IMR-90 (cell line): ENCODE data around the gene TMPRSS7. TPM values are rescaled to one million over a fixed set of nuclear protein-coding genes. Genes with fewer than 3 reads are reported as not detected.

ENCODE experiments used
- ATAC-seq: fragments of 200-7000 bp; cut with Tn5 transposase; 2 replicates; pipeline ENCODE4 v1.9.1; 2020; ENCODE audit warnings: low read depth, mild to moderate bottlenecking, moderate library complexity
- BruUV-seq: library from RNA; stranded (reverse); fragments of 400-500 nt; replicated peaks from 2 replicates; lab custom pipeline; 2021; lab: Mats Ljungman, UMichigan
- CTCF ChIA-PET: fragments of 300-600 bp; formaldehyde crosslinking; extraction: SDS; loops from one replicate; lab custom pipeline; 2021; ENCODE audit warnings: antibody characterized with exemption; lab: Yijun Ruan, JAX
- POLR2A ChIA-PET: fragments of 300-600 bp; sonication (Branson Sonifier 250); formaldehyde crosslinking; loops from one replicate; lab custom pipeline; 2022; ENCODE audit warnings: antibody characterized with exemption; ENCODE audit not compliant: unreplicated experiment; lab: Charles Lee
- DNase-seq: peaks from one replicate; pipeline ENCODE4 v3.0.0; 2013
- H2AFZ ChIP-seq: replicated peaks from 2 replicates; pipeline ENCODE3; 2013; ENCODE audit warnings: low read length, mild to moderate bottlenecking; ENCODE audit not compliant: poor library complexity
- H2AK5ac ChIP-seq: 2 replicates; pipeline ENCODE4 v1.6.1; 2013; ENCODE audit warnings: low read depth, low read length, inconsistent platforms
- H2AK9ac ChIP-seq: replicated peaks from 2 replicates; pipeline ENCODE3; 2013; ENCODE audit warnings: mild to moderate bottlenecking, low read depth, low read length, moderate library complexity; ENCODE audit not compliant: poor library complexity
- H2BK120ac ChIP-seq: 2 replicates; pipeline ENCODE4 v1.6.1; 2013; ENCODE audit warnings: low read depth, low read length, inconsistent platforms
- H2BK15ac ChIP-seq: 3 replicates; pipeline ENCODE4 v1.6.1; 2013; ENCODE audit warnings: low read depth, low read length, inconsistent platforms
- H2BK20ac ChIP-seq: 2 replicates; pipeline ENCODE4 v1.6.1; 2013; ENCODE audit warnings: low read depth, mild to moderate bottlenecking, inconsistent platforms, low read length, moderate library complexity
- H2BK5ac ChIP-seq: 2 replicates; pipeline ENCODE4 v1.6.1; 2013; ENCODE audit warnings: mild to moderate bottlenecking, low read depth, low read length, inconsistent platforms; ENCODE audit not compliant: poor library complexity, severe bottlenecking
- H3K14ac ChIP-seq: replicated peaks from 2 replicates; pipeline ENCODE4 v1.6.1; 2013; ENCODE audit warnings: low read depth, low read length, inconsistent platforms
- H3K18ac ChIP-seq: 2 replicates; pipeline ENCODE4 v1.6.1; 2013; ENCODE audit warnings: low read depth, low read length, control low read depth
- H3K23ac ChIP-seq: 2 replicates; pipeline ENCODE4 v1.6.1; 2013; ENCODE audit warnings: low read depth, low read length, inconsistent platforms
- H3K27ac ChIP-seq: 2 replicates; pipeline ENCODE4 v1.5.1; 2013; ENCODE audit warnings: mild to moderate bottlenecking, control low read depth, low read length; ENCODE audit not compliant: insufficient read depth
- H3K27me3 ChIP-seq: 2 replicates; pipeline ENCODE4 v1.6.1; 2013; ENCODE audit warnings: low read length; ENCODE audit not compliant: control insufficient read depth, insufficient read depth
- H3K36me3 ChIP-seq: 2 replicates; pipeline ENCODE4 v1.6.1; 2013; ENCODE audit warnings: low read length, mixed read lengths; ENCODE audit not compliant: control insufficient read depth, insufficient read depth
- H3K4ac ChIP-seq: 2 replicates; pipeline ENCODE4 v1.6.1; 2013; ENCODE audit warnings: low read depth, low read length, inconsistent platforms
- H3K4me1 ChIP-seq: 2 replicates; pipeline ENCODE4 v1.6.1; 2013; ENCODE audit warnings: low read length, mixed read lengths; ENCODE audit not compliant: control insufficient read depth, insufficient read depth
- H3K4me2 ChIP-seq: 2 replicates; pipeline ENCODE4 v1.6.1; 2013; ENCODE audit warnings: low read depth, mild to moderate bottlenecking, control low read depth, low read length, moderate library complexity
- H3K4me3 ChIP-seq: 2 replicates; pipeline ENCODE4 v1.5.1; 2013; ENCODE audit warnings: low read depth, mild to moderate bottlenecking, control low read depth, low read length, moderate library complexity; ENCODE audit not compliant: insufficient read depth
- H3K56ac ChIP-seq: 2 replicates; pipeline ENCODE4 v1.6.1; 2013; ENCODE audit warnings: low read length, inconsistent platforms; ENCODE audit not compliant: insufficient read depth; ENCODE audit errors: extremely low read depth
- H3K79me1 ChIP-seq, 2 experiments: 2 replicates each; pipeline ENCODE4 v1.6.1; 2013; ENCODE audit warnings: low read length in 2 of 2, inconsistent platforms in 1 of 2, low read depth in 1 of 2
- H3K9ac ChIP-seq: 2 replicates; pipeline ENCODE4 v1.6.1; 2013; ENCODE audit warnings: low read depth, low read length, control low read depth
- H3K9me1 ChIP-seq: 2 replicates; pipeline ENCODE4 v1.6.1; 2013; ENCODE audit warnings: low read length, inconsistent platforms; ENCODE audit not compliant: insufficient read depth
- H3K9me3 ChIP-seq: 2 replicates; pipeline ENCODE4 v1.6.1; 2013; ENCODE audit warnings: low read length; ENCODE audit not compliant: control insufficient read depth, insufficient read depth
- H4K20me1 ChIP-seq: 2 replicates; pipeline ENCODE4 v1.6.1; 2013; ENCODE audit warnings: low read length, inconsistent platforms; ENCODE audit not compliant: insufficient read depth
- H4K5ac ChIP-seq: 2 replicates; pipeline ENCODE4 v1.6.1; 2013; ENCODE audit warnings: mild to moderate bottlenecking, low read depth, low read length, control low read depth
- H4K8ac ChIP-seq, 2 experiments: 2 replicates each; pipeline ENCODE4 v1.6.1; 2013; ENCODE audit warnings: low read depth in 2 of 2, low read length in 2 of 2, control low read depth in 1 of 2, inconsistent platforms in 1 of 2
- H4K91ac ChIP-seq: 2 replicates; pipeline ENCODE4 v1.6.1; 2013; ENCODE audit warnings: low read depth, low read length, inconsistent platforms; ENCODE audit not compliant: insufficient read depth
- MAZ ChIP-seq: IDR thresholded peaks from 2 replicates; pipeline ENCODE4 v1.6.1; 2012; ENCODE audit warnings: low read depth, mild to moderate bottlenecking, low read length, improper control_type of control experiment, moderate library complexity, borderline replicate concordance
- WGBS, 2 experiments: methylation state at CpG; one replicate each; pipeline versions ENCODE4 v1.1.5 to v1.1.7; 2013; ENCODE audit warnings: missing lambda C conversion rate in 2 of 2; ENCODE audit not compliant: insufficient read length in 1 of 2; ENCODE audit errors: extremely low coverage in 2 of 2; 5-methylcytosine and 5-hydroxymethylcytosine counted together
- dilution Hi-C: fragments of 300-500 bp; cut with HindIII; formaldehyde crosslinking; loops from one replicate; pipeline ENCODE4 v1.14.3; 2018; ENCODE audit warnings: low sequenced_read_pairs; ENCODE audit not compliant: unreplicated experiment
- in situ Hi-C: fragments of 300-500 bp; cut with MboI; formaldehyde crosslinking; loops from 3 replicates; pipeline ENCODE4 v1.14.3; 2019; ENCODE audit warnings: low sequenced_read_pairs, inconsistent platforms, mixed read lengths
- intact Hi-C: fragments of 100-400 bp; cut with micrococcal nuclease; formaldehyde crosslinking; loops from 2 replicates; pipeline ENCODE4 v1.10.0; 2022
- polyA plus RNA-seq, 3 experiments: library from polyadenylated mRNA; depleted of rRNA; stranded (reverse); fragments of >200 nt; gene quantifications; 2 replicates each; pipeline ENCODE4 v1.2.3, GENCODE V29; 2012; ENCODE audit warnings: low replicate concordance in 1 of 3
- total RNA-seq: library from RNA; depleted of rRNA; stranded (reverse); fragments of >200 nt; gene quantifications from 2 replicates; pipeline ENCODE4 v1.2.3, GENCODE V29; 2012

Gene TMPRSS7
- total and polyA plus RNA-seq, 2 of the 4 experiments (the other 2 are of a cell fraction), result 0.07 TPM; not detected in 1

DNA sequence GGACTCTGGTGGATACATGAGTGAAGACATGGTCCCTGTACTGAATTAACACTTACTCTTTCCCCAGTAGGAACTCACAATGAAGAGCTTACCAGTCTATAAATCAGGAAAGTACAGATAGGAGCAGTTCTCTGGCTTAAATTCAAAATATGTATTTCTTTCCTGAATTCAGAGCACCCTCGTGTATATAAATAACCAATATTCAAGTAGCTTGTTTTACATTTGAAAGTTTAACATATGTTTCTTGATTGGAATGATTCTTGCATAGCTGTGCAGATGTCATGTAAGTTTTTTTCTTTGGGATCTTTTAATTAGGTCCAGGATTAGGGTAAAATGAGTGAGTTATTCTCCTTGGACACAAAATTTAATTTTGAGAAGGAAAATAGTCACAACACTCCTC lies 14.8 kb upstream of the TMPRSS7 start:
- in situ Hi-C loops (no loop called here), dilution Hi-C loops (no loop called here), intact Hi-C loops (no loop called here)
- Histone ChIP-seq H3K14ac (no peak overlapping the region), H3K27me3 (no peaks in the 10 kb centered on the region), H3K9ac (no peak overlapping the region), H3K4me3 (no peak overlapping the region), H4K5ac (no peak overlapping the region), H3K56ac (no peak overlapping the region), H2BK5ac (no peak overlapping the region), H2AK9ac (no peak overlapping the region), H4K8ac (no peak overlapping the region), H3K9me3 (no peaks in the 10 kb centered on the region), H2BK120ac (no peak overlapping the region), H3K27ac (no peak overlapping the region), H3K79me1 (no peaks in the 10 kb centered on the region), H3K36me3 (no peaks in the 10 kb centered on the region), H3K23ac (no peak overlapping the region), H3K18ac (no peak overlapping the region), H2AFZ (no peak overlapping the region), H2BK15ac (no peak overlapping the region), H4K91ac (no peak overlapping the region), H3K9me1 (no peaks in the 10 kb centered on the region), H3K4ac (no peak overlapping the region), H2BK20ac (no peak overlapping the region), H2AK5ac (no peak overlapping the region), H4K20me1 (no peaks in the 10 kb centered on the region), H3K4me2 (no peak overlapping the region), H3K4me1 (no peaks in the 10 kb centered on the region)
- no TSS peak for BruUV-seq
- DNase-seq (no peak), ATAC-seq (no peak)
- WGBS, 2 experiments, result no CpG with 5 or more reads among the region's 1 CpG
- no peak for TF ChIP-seq MAZ
- CTCF ChIA-PET, result interaction anchor here (0.7 kb wide), 1 partner anchor 30 kb away, joined by 3 read pairs; no protein-coding TSS in a partner anchor
- POLR2A ChIA-PET, result no interaction called here
